Right ventricle myocardium inferior (tissue), 1 donor: ENCODE data around the gene NSUN6. TPM values are rescaled to one million over a fixed set of nuclear protein-coding genes. Genes with fewer than 3 reads are reported as not detected.
"Not testable (repeated sequence)": the region's sequence is repeated elsewhere in the genome, so short reads cannot be mapped to it uniquely, and the experiment has no call there.

Experiments used
- ATAC-seq: fragments of 200-7000 bp; cut with Tn5 transposase; one replicate; pipeline ENCODE4 v1.9.1; 2020; ENCODE audit warnings: mild to moderate bottlenecking, moderate library complexity
- DNase-seq: peaks from one replicate; pipeline ENCODE4 v3.0.0; 2021; ENCODE audit errors: missing footprints
- intact Hi-C: fragments of 100-400 bp; cut with DNase I; formaldehyde crosslinking; loops from one replicate; pipeline ENCODE4 v1.11.0; 2022
- total RNA-seq: library from RNA; stranded (reverse); fragmentation: NEBNext Ultra II Directional; extraction: Animal tissue kit (Norgen Biotek cat#: 25700); gene quantifications from one replicate; pipeline ENCODE4 v1.2.1, GENCODE V29; 2021
- donor health status: DM: no; HTN: yes; CAD: no; lungs with severe emphysema.

NSUN6 gene
- total RNA-seq, 1 donor from 2014 or later, result 8.1 TPM

DNA sequence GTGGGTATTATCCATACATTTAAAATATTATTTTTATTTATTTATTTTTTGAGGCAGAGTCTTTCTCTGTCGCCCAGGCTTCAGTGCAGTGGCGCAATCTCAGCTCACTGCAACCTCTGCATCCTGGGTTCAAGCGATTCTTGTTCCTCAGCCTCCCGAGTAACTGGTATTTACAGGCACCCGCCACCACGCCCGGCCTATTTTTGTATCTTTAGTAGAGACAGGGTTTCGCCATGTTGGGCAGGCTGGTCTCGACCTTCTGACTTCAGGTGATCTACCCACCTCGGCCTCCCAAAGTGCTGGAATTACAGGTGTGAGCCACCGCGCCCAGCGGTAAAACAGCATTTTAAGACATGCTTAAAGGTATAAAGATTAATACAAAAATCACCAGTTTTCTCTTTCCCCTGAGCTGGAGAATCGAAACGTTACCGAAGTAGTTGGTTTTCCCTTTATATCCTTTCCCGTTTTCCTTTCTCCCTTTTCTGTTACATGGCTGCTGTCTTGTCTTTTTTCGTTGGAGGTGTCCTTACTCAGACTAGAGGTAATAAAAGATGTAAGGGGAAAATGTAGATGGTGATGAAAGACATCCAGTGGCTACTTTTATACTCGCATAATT, 9.5 kb upstream of the NSUN6 start:
- DNase-seq (no peak), ATAC-seq (no peak)
- intact Hi-C loops, result no loop called here

- ATAC-seq (peak; percentile 0), DNase-seq (no peak)
- intact Hi-C loops, result loop anchor here (10.0 kb wide), 1 partner anchor 315 kb away; no protein-coding TSS in a partner anchor
These were observed 8.6 kb upstream of the NSUN6 start for GRCh38 chr10:18659819-18660535.

DNA sequence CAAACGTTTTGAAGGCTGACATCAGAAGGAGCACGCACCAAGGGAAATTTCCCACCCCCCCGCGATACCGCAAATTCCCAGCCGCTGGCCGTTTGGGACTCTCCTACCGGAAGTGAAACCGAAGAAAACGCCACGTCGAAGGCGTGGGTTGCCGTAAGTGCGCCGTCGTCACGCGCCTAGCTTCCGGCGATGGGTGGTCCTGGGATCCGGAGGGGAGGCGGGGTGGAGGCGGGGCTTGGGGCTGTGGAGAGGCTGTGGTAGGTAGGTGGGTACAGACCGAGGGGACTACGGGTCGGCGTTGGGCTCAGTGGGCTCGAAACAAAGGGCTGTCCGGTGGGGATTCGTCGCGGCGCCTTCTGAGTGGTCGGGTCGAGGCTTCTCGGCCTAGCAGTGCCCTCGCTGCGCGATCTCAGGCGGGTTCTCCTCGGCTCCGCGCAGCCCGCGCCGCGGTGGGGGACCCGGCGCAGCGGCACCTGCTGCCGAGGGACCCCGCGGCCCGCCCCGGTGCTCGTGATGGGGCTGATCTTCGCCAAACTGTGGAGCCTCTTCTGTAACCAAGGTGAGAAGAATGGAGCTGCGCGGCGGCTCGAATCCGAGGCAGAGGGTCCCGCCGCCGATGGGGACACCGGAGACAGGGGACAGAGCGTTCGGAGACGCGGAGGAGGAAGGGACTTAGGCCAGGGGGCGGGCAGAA, 7.9 kb upstream of the NSUN6 start, which contains the start of gene ARL5B:
TSS of gene ARL5B (plus strand) at position 307 of the 694 bp plus-strand sequence. CDS start at position 514, 207 bp downstream.
- intact Hi-C loops, result loop anchor here (10.0 kb wide), 1 partner anchor 314 kb away; no protein-coding TSS in a partner anchor
- ATAC-seq (peak; percentile 100), DNase-seq (peak; percentile 98)

DNA sequence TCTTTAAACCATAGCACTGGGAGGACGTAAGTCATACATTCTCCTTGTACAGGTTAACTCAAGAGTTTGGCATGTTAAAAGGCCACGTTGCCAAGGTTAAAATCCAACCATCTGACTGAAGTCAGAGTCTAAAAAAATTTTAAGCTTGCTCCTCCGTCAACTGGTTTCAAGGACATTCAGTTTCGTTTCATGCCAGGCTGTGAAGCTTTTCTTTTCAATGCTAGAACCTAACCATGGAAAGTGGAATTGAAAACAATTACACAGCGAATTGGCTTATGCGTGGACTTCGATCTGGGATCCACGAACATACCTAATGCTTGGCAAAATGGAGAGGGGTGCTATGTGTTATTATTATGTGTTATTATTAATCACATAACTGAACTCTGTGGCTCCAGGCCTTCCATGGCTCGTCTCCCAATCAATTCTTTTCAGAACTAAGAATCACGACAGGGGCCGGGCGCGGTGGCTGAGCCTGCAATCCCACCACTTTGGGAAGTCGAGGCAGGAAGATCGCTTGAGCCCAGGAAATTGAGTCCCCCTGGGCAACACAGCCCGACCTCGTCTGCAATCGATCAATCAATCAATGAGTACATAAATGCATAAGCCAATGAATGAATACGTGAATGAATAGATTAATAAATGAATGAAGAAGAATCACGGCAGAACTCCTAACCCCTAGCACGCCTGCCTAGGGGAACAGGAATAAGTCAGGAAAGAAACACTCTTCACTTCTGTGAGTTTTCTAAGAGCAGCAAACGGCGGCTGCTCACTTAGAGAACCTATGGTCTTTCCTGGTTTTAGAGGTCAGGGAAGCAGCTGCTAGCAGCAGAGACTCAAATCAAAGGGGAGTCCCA, 7.1 kb upstream of the NSUN6 start:
- DNase-seq (no peak), ATAC-seq (no peak)
- intact Hi-C loops, result loop anchor here (10.0 kb wide), 1 partner anchor 314 kb away; no protein-coding TSS in a partner anchor

DNA sequence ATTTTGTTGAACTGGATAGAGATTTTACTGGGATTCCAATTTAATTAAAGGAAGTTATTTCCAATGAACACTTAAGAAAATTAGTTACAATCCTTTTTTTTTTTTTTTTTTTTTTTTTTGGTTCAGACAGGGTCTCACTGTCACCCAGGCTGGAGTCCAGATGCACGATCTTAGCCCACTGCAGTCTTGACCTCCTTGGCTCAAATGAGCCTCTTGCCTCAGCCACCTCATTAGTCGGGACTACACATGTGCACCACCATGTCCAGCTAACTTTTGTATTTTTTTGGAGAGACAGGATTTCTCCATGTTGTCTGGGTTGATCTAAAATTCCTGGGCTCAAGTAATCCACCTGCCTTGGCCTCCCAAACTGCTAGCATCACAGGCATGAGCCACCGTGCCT, 5.3 kb upstream of the NSUN6 start:
- no peak for ATAC-seq
- no peak for DNase-seq
- intact Hi-C loops, result loop anchor here (10.0 kb wide), 1 partner anchor 312 kb away; no protein-coding TSS in a partner anchor

GRCh38 chr10:18653112-18653511, 1.7 kb upstream of the NSUN6 start:
- DNase-seq (no peak), ATAC-seq (no peak)
- intact Hi-C loops, result loop anchor here (10.0 kb wide), 1 partner anchor 308 kb away; no protein-coding TSS in a partner anchor

DNA sequence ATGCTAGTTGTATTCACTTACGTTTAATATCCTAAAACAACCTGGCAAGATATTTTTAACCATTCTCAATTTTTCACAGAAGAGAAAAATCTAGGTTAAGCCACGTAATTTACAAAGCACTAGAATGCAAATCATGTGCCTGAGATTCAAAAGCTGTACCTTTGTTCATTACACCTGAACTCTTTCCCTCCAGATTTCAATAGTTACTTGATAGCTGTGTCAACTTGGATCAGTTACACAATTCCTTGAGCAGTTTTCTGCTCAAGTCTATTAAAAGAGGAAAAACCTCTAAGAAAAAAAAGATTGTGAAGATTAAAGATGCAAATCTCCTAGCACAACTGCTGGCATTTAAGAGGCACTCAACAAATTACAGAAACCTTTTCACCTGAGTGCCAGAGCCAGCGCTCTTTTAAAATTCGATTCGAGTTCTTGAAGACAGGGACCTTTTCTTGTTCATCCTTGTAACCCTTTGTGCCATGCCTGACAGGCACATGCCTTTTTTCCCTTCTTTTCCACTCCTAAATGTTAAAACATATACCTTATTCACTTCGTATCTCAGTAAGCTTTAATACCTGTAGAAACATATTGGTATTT, 886 bp downstream of the NSUN6 start:
- no peak for ATAC-seq
- intact Hi-C loops, result loop anchor here (10.0 kb wide), 1 partner anchor 306 kb away; no protein-coding TSS in a partner anchor
- DNase-seq, result no peak

DNA sequence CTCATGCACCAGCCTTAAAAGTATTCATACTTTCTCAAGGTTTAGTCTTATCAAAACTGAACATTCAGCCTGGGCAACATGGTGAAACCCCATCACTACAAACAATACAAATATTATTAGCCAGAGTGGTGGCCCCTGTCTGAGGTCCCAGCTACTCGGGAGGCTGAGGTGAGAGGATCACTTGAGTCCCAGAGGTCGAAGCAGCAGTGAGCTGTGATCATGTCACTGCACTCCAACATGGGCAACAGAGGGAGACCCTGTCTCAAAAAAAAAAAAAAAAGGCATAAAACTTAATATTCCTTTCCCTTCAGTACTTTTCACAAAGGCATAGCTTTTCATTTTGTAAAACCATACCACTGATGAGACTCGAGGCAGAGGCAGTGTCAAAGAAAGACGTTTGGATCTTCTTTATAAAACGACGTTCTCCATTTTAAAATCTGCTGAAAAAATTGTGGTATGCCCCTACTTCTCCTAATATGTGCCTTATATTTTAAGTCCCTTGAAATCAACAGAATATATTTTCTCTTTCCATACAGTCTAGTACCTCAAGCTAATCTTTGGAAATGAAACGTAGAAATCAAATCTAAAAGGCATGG, 1.9 kb downstream of the NSUN6 start:
- ATAC-seq, result no peak
- DNase-seq, result no peak
- intact Hi-C loops, result no loop called here

DNA sequence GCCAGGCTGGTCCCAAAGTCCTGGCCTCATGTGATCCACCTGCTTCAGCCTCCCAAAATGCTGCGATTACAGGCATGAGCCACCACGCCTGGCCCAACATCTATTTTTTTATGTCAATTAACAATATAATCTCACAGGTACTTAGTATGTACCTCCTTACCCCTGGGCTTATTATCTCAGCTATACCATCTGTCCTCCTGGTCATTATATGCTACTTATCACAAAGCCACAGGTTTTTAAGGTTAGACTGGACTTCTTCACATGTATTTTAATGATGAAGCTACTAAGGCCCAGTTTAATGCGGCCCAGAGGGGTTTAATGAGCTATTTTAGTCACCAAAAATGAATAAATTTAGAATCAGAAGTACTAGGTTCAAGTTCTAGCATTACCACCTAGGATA, 3.4 kb downstream of the NSUN6 start:
- no peak for DNase-seq
- intact Hi-C loops, result no loop called here
- ATAC-seq, result no peak

GRCh38 chr10:18647151-18647550, 4.2 kb downstream of the NSUN6 start:
- ATAC-seq, result no peak
- intact Hi-C loops, result no loop called here
- no peak for DNase-seq

DNA sequence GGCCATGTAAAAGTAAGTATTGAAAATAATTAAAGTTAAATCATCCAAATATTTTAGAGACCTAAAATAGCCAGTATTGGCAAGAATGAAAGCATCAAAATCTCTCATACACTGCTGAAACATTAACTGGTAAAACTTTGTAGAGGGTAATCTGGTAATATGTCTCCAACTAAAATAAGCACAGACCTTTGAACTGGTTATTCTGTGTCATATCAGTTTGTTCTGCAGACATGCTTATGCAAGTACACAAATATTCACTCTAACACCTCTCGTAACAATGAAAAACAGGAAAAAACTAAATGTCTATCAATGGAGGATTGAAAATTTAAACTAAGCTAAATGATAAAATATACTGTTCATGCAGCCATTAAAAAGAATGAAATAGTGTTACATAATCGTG, 11.7 kb downstream of the NSUN6 start:
- intact Hi-C loops, result not testable (repeated sequence)

GRCh38 chr10:18637400-18637799, 14.0 kb downstream of the NSUN6 start:
- DNase-seq, intact Hi-C loops, ATAC-seq: not testable (repeated sequence)

More for the DNA sequence above, 11.7 kb downstream of the NSUN6 start:
- not testable (repeated sequence) for DNase-seq, ATAC-seq

DNA sequence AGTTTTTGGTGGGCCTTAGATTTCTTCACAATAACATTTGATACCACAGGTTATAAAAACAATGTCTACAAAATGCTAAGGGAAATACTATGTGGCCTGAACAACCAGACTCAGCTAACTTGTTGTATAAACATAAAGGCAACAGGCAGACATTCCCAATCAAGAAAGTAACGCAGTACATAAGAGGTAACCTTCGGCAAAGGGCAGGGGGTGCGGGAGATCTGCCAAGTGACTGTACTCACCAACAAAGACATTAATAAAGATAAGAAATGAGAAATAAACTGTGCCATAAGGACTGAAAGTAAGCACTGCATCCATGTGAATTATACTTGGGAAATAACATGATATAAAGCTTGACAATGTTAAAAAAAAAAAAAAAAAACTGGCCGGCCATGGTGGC, 15.4 kb downstream of the NSUN6 start:
- intact Hi-C loops, result no loop called here
- DNase-seq (no peak), ATAC-seq (no peak)

DNA sequence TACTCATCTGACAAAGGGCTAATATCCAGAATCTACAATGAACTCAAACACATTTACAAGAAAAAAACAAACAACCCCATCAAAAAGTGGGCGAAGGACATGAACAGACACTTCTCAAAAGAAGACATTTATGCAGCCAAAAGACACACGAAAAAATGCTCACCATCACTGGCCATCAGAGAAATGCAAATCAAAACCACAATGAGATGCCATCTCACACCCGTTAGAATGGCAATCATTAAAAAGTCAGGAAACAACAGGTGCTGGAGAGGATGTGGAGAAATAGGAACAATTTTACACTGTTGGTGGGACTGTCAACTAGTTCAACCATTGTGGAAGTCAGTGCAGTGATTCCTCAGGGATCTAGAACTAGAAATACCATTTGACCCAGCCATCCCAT, 18.9 kb downstream of the NSUN6 start:
- intact Hi-C loops, ATAC-seq, DNase-seq: not testable (repeated sequence)

DNA sequence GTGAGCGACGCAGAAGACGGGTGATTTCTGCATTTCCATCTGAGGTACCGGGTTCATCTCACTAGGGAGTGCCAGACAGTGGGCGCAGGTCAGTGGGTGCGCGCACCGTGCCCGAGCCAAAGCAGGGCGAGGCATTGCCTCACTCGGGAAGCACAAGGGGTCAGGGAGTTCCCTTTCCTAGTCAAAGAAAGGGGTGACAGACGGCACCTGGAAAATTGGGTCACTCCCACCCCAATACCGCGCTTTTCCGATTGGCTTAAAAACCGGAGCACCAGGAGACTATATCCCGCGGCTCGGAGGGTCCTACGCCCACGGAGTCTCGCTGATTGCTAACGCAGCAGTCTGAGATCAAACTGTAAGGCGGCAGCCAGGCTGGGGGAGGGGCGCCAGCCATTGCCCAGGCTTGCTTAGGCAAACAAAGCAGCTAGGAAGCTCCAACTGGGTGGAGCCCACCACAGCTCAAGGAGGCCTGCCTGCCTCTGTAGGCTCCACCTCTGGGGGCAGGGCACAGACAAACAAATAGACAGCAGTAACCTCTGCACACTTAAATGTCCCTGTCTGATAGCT, 23.9 kb downstream of the NSUN6 start:
- peak; percentile 87 for DNase-seq
- ATAC-seq, intact Hi-C loops: not testable (repeated sequence)

- DNase-seq (no peak), ATAC-seq (no peak)
- intact Hi-C loops, result no loop called here
These were observed 25.5 kb downstream of the NSUN6 start for GRCh38 chr10:18625886-18626285.

DNA sequence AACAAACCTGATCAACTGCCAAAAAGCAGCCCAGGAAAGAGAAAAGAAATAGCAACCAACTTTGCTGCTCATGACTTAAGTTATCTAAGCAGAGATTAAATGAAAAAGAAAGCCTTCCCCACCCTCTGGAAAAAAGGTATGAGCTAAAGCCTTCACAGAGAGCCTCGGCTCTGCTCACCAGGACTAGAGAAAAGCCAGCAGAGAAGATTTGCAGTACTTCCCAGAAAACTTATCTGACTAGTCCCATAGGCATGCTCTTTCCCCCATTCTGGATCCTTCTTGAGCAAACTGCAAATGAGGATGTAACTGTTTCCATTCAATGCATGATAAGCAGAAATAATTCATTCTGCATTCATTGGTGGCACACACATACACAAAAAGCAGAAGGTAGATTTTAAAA, 27.7 kb downstream of the NSUN6 start:
- ATAC-seq, DNase-seq, intact Hi-C loops: not testable (repeated sequence)
